Activated naive CD8-positive, alpha-beta T cell treated with anti-CD3 and anti-CD28 coated beads for 36 hours (primary cell): ENCODE data around the gene ALS2. TPM values are rescaled to one million over a fixed set of nuclear protein-coding genes. Genes with fewer than 3 reads are reported as not detected.
"Not testable (repeated sequence)": the region's sequence is repeated elsewhere in the genome, so short reads cannot be mapped to it uniquely, and the experiment has no call there.

Source experiments
- DNase-seq: peaks from one replicate; pipeline ENCODE4 v3.0.0; 2021
- H3K27ac Mint-ChIP-seq: one replicate; pipeline ENCODE4 v1.8.0; 2022; ENCODE audit warnings: mild to moderate bottlenecking, moderate library complexity, mixed read lengths
- H3K27me3 Mint-ChIP-seq: one replicate; pipeline ENCODE4 v1.8.0; 2022; ENCODE audit warnings: mild to moderate bottlenecking, mixed read lengths
- H3K36me3 Mint-ChIP-seq: one replicate; pipeline ENCODE4 v1.8.0; 2021; ENCODE audit warnings: mild to moderate bottlenecking, mixed read lengths
- H3K4me1 Mint-ChIP-seq: one replicate; pipeline ENCODE4 v1.8.0; 2021; ENCODE audit warnings: mixed read lengths
- H3K4me3 Mint-ChIP-seq: one replicate; pipeline ENCODE4 v1.8.0; 2022; ENCODE audit warnings: mild to moderate bottlenecking, moderate library complexity, mixed read lengths
- H3K9me3 Mint-ChIP-seq: one replicate; pipeline ENCODE4 v1.8.0; 2022; ENCODE audit warnings: mixed read lengths
- total RNA-seq, 2 experiments: library from RNA; stranded (reverse); gene quantifications; one replicate each; pipeline ENCODE4 v1.2.3, GENCODE V29; 2021

Gene ALS2
- total RNA-seq, 2 experiments from 2014 or later, result 16.1 to 16.5 TPM

GRCh38 chr2:201777869-201778268, 2.9 kb downstream of the ALS2 start:
- Mint-ChIP-seq H3K4me3 (no peak overlapping the region), H3K27ac (no peak overlapping the region), H3K36me3 (peaks cover 8% of the 10 kb centered on the region), H3K9me3 (no peaks in the 10 kb centered on the region), H3K27me3 (peaks cover 5% of the 10 kb centered on the region), H3K4me1 (peaks cover 53% of the 10 kb centered on the region)
- no peak for DNase-seq

GRCh38 chr2:201777043-201777442, 3.7 kb downstream of the ALS2 start:
- H3K27me3 Mint-ChIP-seq, result no peaks in the 10 kb centered on the region
- H3K4me1 Mint-ChIP-seq, result peaks cover 53% of the 10 kb centered on the region
- no peak overlapping the region for H3K27ac Mint-ChIP-seq
- no peak for DNase-seq
- H3K36me3 Mint-ChIP-seq, result peaks cover 8% of the 10 kb centered on the region
- no peaks in the 10 kb centered on the region for H3K9me3 Mint-ChIP-seq
- H3K4me3 Mint-ChIP-seq, result no peak overlapping the region

GRCh38 chr2:201775326-201775725, 5.4 kb downstream of the ALS2 start:
- peaks cover 43% of the 10 kb centered on the region for H3K4me1 Mint-ChIP-seq
- H3K4me3 Mint-ChIP-seq, result no peak overlapping the region
- H3K27ac Mint-ChIP-seq, result no peak overlapping the region
- H3K9me3 Mint-ChIP-seq, result no peaks in the 10 kb centered on the region
- peaks cover 8% of the 10 kb centered on the region for H3K36me3 Mint-ChIP-seq
- no peak for DNase-seq
- no peaks in the 10 kb centered on the region for H3K27me3 Mint-ChIP-seq

GRCh38 chr2:201774546-201774945, 6.2 kb downstream of the ALS2 start:
- Mint-ChIP-seq H3K27ac (no peak overlapping the region), H3K9me3 (no peaks in the 10 kb centered on the region), H3K4me1 (peaks cover 36% of the 10 kb centered on the region), H3K4me3 (no peak overlapping the region), H3K27me3 (no peaks in the 10 kb centered on the region), H3K36me3 (peaks cover 8% of the 10 kb centered on the region)
- DNase-seq, result no peak

GRCh38 chr2:201773990-201774389, 6.7 kb downstream of the ALS2 start:
- H3K4me3 Mint-ChIP-seq, result no peak overlapping the region
- H3K36me3 Mint-ChIP-seq, result peaks cover 8% of the 10 kb centered on the region
- no peak overlapping the region for H3K27ac Mint-ChIP-seq
- peaks cover 33% of the 10 kb centered on the region for H3K4me1 Mint-ChIP-seq
- no peak for DNase-seq
- no peaks in the 10 kb centered on the region for H3K27me3 Mint-ChIP-seq
- no peaks in the 10 kb centered on the region for H3K9me3 Mint-ChIP-seq

GRCh38 chr2:201769666-201770373, 10.9 kb downstream of the ALS2 start:
- Mint-ChIP-seq H3K27me3 (no peaks in the 10 kb centered on the region), H3K9me3 (no peaks in the 10 kb centered on the region), H3K27ac (no peak overlapping the region), H3K4me1 (peaks cover 18% of the 10 kb centered on the region), H3K36me3 (peaks cover 13% of the 10 kb centered on the region), H3K4me3 (no peak overlapping the region)
- DNase-seq, result no peak

- DNase-seq, result no peak
- H3K4me3 Mint-ChIP-seq, result no peak overlapping the region
- H3K27ac Mint-ChIP-seq, result no peak overlapping the region
- peaks cover 10% of the 10 kb centered on the region for H3K4me1 Mint-ChIP-seq
- no peaks in the 10 kb centered on the region for H3K9me3 Mint-ChIP-seq
- peaks cover 10% of the 10 kb centered on the region for H3K36me3 Mint-ChIP-seq
- no peaks in the 10 kb centered on the region for H3K27me3 Mint-ChIP-seq
Observed at GRCh38 chr2:201768918-201769317, 11.8 kb downstream of the ALS2 start.

GRCh38 chr2:201765799-201766198, 14.9 kb downstream of the ALS2 start:
- no peak overlapping the region for H3K4me3 Mint-ChIP-seq
- H3K4me1 Mint-ChIP-seq, result no peaks in the 10 kb centered on the region
- peaks cover 5% of the 10 kb centered on the region for H3K36me3 Mint-ChIP-seq
- H3K27ac Mint-ChIP-seq, result no peak overlapping the region
- H3K9me3 Mint-ChIP-seq, result no peaks in the 10 kb centered on the region
- H3K27me3 Mint-ChIP-seq, result no peaks in the 10 kb centered on the region
- no peak for DNase-seq

GRCh38 chr2:201764469-201764868, 16.3 kb downstream of the ALS2 start:
- DNase-seq, H3K9me3 Mint-ChIP-seq, H3K36me3 Mint-ChIP-seq, H3K27me3 Mint-ChIP-seq, H3K27ac Mint-ChIP-seq, H3K4me1 Mint-ChIP-seq, H3K4me3 Mint-ChIP-seq: not testable (repeated sequence)

GRCh38 chr2:201761101-201761500, 19.6 kb downstream of the ALS2 start:
- no peaks in the 10 kb centered on the region for H3K36me3 Mint-ChIP-seq
- no peak overlapping the region for H3K4me3 Mint-ChIP-seq

GRCh38 chr2:201759567-201759966, 21.2 kb downstream of the ALS2 start:
- H3K27ac Mint-ChIP-seq, result no peak overlapping the region
- H3K4me1 Mint-ChIP-seq, result no peaks in the 10 kb centered on the region
- H3K27me3 Mint-ChIP-seq, result no peaks in the 10 kb centered on the region
- no peaks in the 10 kb centered on the region for H3K9me3 Mint-ChIP-seq
- H3K36me3 Mint-ChIP-seq, result no peaks in the 10 kb centered on the region
- DNase-seq, result no peak
- H3K4me3 Mint-ChIP-seq, result no peak overlapping the region

More at GRCh38 chr2:201761101-201761500, 19.6 kb downstream of the ALS2 start:
- no peak overlapping the region for H3K27ac Mint-ChIP-seq
- H3K9me3 Mint-ChIP-seq, result no peaks in the 10 kb centered on the region
- no peaks in the 10 kb centered on the region for H3K27me3 Mint-ChIP-seq
- H3K4me1 Mint-ChIP-seq, result no peaks in the 10 kb centered on the region
- no peak for DNase-seq

GRCh38 chr2:201758873-201759272, 21.9 kb downstream of the ALS2 start:
- Mint-ChIP-seq H3K27ac (no peak overlapping the region), H3K36me3 (no peaks in the 10 kb centered on the region), H3K4me3 (no peak overlapping the region), H3K27me3 (no peaks in the 10 kb centered on the region), H3K4me1 (no peaks in the 10 kb centered on the region), H3K9me3 (no peaks in the 10 kb centered on the region)
- DNase-seq, result no peak

- Mint-ChIP-seq H3K4me3 (no peak overlapping the region), H3K9me3 (no peaks in the 10 kb centered on the region), H3K27me3 (no peaks in the 10 kb centered on the region), H3K27ac (no peak overlapping the region), H3K4me1 (no peaks in the 10 kb centered on the region), H3K36me3 (no peaks in the 10 kb centered on the region)
- DNase-seq, result no peak
Observed at GRCh38 chr2:201758234-201758633, 22.5 kb downstream of the ALS2 start.

GRCh38 chr2:201754717-201755415, 25.9 kb downstream of the ALS2 start:
- no peak for DNase-seq
- Mint-ChIP-seq H3K9me3 (no peaks in the 10 kb centered on the region), H3K27ac (no peak overlapping the region), H3K27me3 (no peaks in the 10 kb centered on the region), H3K4me1 (no peaks in the 10 kb centered on the region), H3K4me3 (no peak overlapping the region), H3K36me3 (no peaks in the 10 kb centered on the region)

- Mint-ChIP-seq H3K27ac (no peak overlapping the region), H3K36me3 (no peaks in the 10 kb centered on the region), H3K27me3 (no peaks in the 10 kb centered on the region), H3K9me3 (no peaks in the 10 kb centered on the region), H3K4me1 (no peaks in the 10 kb centered on the region), H3K4me3 (no peak overlapping the region)
- DNase-seq, result no peak
Observed at GRCh38 chr2:201751566-201751965, 29.2 kb downstream of the ALS2 start.

GRCh38 chr2:201746551-201746950, 34.2 kb downstream of the ALS2 start:
- DNase-seq, result no peak
- H3K27ac Mint-ChIP-seq, result no peak overlapping the region
- no peaks in the 10 kb centered on the region for H3K9me3 Mint-ChIP-seq
- no peak overlapping the region for H3K4me3 Mint-ChIP-seq
- peaks cover 9% of the 10 kb centered on the region for H3K36me3 Mint-ChIP-seq
- H3K4me1 Mint-ChIP-seq, result no peaks in the 10 kb centered on the region
- no peaks in the 10 kb centered on the region for H3K27me3 Mint-ChIP-seq
